GM23338 (cell line): ENCODE results near the gene GOLM1.

Experiments
- CTCF ChIP-seq, 2 experiments: fragments of 200-600 bp in 1 of 2; sonication (generic) in 1 of 2; conservative IDR thresholded peaks; 2 replicates each; pipeline versions ENCODE4 v1.5.1 to v1.6.1; 2016 to 2017; ENCODE audit warnings: antibody characterized with exemption in 2 of 2, low read depth in 2 of 2, mild to moderate bottlenecking in 2 of 2, moderate library complexity in 1 of 2
- ETS1 ChIP-seq: IDR thresholded peaks from 2 replicates; pipeline ENCODE4 v1.6.1; 2016; ENCODE audit warnings: antibody characterized with exemption
- EZH2 ChIP-seq: fragments of 200-600 bp; sonication (generic); IDR thresholded peaks from one replicate; pipeline ENCODE4 v1.8.0; 2017; ENCODE audit warnings: antibody characterized with exemption, mild to moderate bottlenecking, low read depth; ENCODE audit not compliant: unreplicated experiment
- EZH2phosphoT487 ChIP-seq: fragments of 200-600 bp; sonication (generic); IDR thresholded peaks from one replicate; pipeline ENCODE4 v1.8.1; 2018; ENCODE audit warnings: antibody characterized with exemption; ENCODE audit not compliant: unreplicated experiment
- JUNB ChIP-seq: IDR thresholded peaks from one replicate; pipeline ENCODE4 v1.6.1; 2016; ENCODE audit warnings: antibody characterized with exemption; ENCODE audit not compliant: unreplicated experiment
- REST ChIP-seq: IDR thresholded peaks from one replicate; pipeline ENCODE4 v1.6.1; 2018; ENCODE audit warnings: antibody characterized with exemption; ENCODE audit not compliant: unreplicated experiment
- ZNF331 ChIP-seq: fragments of 250-450 bp; sonication (Bioruptor Pico); IDR thresholded peaks from 2 replicates; pipeline ENCODE4 v1.5.0; 2020; ENCODE audit warnings: low read depth, mild to moderate bottlenecking, moderate library complexity

- TF ChIP-seq EZH2 (no peak), CTCF (conservative IDR thresholded peaks at IDR 0.05; ENCODE audit: low read depth in 2 of 2) (no peak), EZH2phosphoT487 (no peak), ZNF331 (no peak), REST (no peak), JUNB (no peak), ETS1 (no peak)
These were observed 37.2 kb downstream of the GOLM1 start for GRCh38 chr9:86061972-86062739.
